Activated T-cell treated with anti-CD3 and anti-CD28 coated beads for 1 hour (primary cell): ENCODE measurements around the gene TSPAN1.

ENCODE experiments used
- DNase-seq: peaks from one replicate; pipeline ENCODE4 v3.0.0-alpha.2; 2020; ENCODE audit warnings: low read depth

TSPAN1 gene

GRCh38 chr1:46187106-46187869 lies 12.4 kb downstream of the TSPAN1 start:
- no peak for DNase-seq

- DNase-seq: no peak
Observed at GRCh38 chr1:46188295-46189030, 13.6 kb downstream of the TSPAN1 start.

GRCh38 chr1:46190539-46190938 lies 15.7 kb downstream of the TSPAN1 start:
- no peak for DNase-seq

- no peak for DNase-seq
Observed at GRCh38 chr1:46191033-46191701, 16.3 kb downstream of the TSPAN1 start.

- DNase-seq: no peak
Observed at GRCh38 chr1:46192171-46192570, 17.3 kb downstream of the TSPAN1 start.

GRCh38 chr1:46193285-46193684 lies 18.4 kb downstream of the TSPAN1 start:
- DNase-seq: no peak

- no peak for DNase-seq
Observed at GRCh38 chr1:46193984-46194570, 19.2 kb downstream of the TSPAN1 start.

GRCh38 chr1:46194641-46195193 lies 19.8 kb downstream of the TSPAN1 start:
- DNase-seq: no peak

- DNase-seq: no peak
Observed at GRCh38 chr1:46196609-46197008, 21.7 kb downstream of the TSPAN1 start.

- DNase-seq: no peak
Observed at GRCh38 chr1:46197560-46197963, 22.7 kb downstream of the TSPAN1 start.

GRCh38 chr1:46197964-46198811 lies 23.3 kb downstream of the TSPAN1 start, which contains the start of gene POMGNT1:
TSS of gene POMGNT1 (minus strand) at chr1:46198434. CDS start at chr1:46197821, 613 bp downstream.
- DNase-seq: peak; percentile 64

GRCh38 chr1:46199233-46199749 lies 24.4 kb downstream of the TSPAN1 start:
- DNase-seq: no peak

- DNase-seq: no peak
Observed at GRCh38 chr1:46203738-46204405, 29.0 kb downstream of the TSPAN1 start.

GRCh38 chr1:46204406-46204742 lies 29.5 kb downstream of the TSPAN1 start:
- no peak for DNase-seq

GRCh38 chr1:46205141-46205540 lies 30.3 kb downstream of the TSPAN1 start:
- DNase-seq: no peak

- DNase-seq: no peak
Observed at GRCh38 chr1:46205791-46206190, 30.9 kb downstream of the TSPAN1 start.

- DNase-seq: no peak
Observed at GRCh38 chr1:46206399-46206798, 31.5 kb downstream of the TSPAN1 start.

- no peak for DNase-seq
Observed at GRCh38 chr1:46210561-46210960, 35.7 kb downstream of the TSPAN1 start.

GRCh38 chr1:46211051-46211450 lies 36.2 kb downstream of the TSPAN1 start:
- DNase-seq: no peak

GRCh38 chr1:46215504-46215903 lies 40.6 kb downstream of the TSPAN1 start:
- no peak for DNase-seq
